Thoracic aorta (tissue), 2 donors: ENCODE results near the gene POR. TPM values are rescaled to one million over a fixed set of nuclear protein-coding genes. Genes with fewer than 3 reads are reported as not detected.

ENCODE experiments used
- ATAC-seq: fragments of 150-250 bp; one replicate; pipeline ENCODE4 v1.8.0; 2017; ENCODE audit warnings: low read depth; ENCODE audit not compliant: insufficient number of reproducible peaks, low FRiP score
- DNase-seq: peaks from one replicate; pipeline ENCODE4 v3.0.0-alpha.2; 2020; ENCODE audit warnings: low spot score
- H3K27ac ChIP-seq, 2 donors: fragments of 200-600 bp; sonication (generic); 1 replicate in 1 of 2; 2 replicates in 1 of 2; pipeline ENCODE4 v1.5.1; 2016; ENCODE audit warnings: mild to moderate bottlenecking in 2 of 2, moderate library complexity in 2 of 2
- H3K27me3 ChIP-seq: fragments of 200-600 bp; sonication (generic); replicated peaks from 2 replicates; pipeline ENCODE4 v1.6.0; 2016; ENCODE audit warnings: mild to moderate bottlenecking; ENCODE audit not compliant: insufficient read depth
- H3K36me3 ChIP-seq: fragments of 200-600 bp; sonication (generic); one replicate; pipeline ENCODE4 v1.5.1; 2016
- H3K4me1 ChIP-seq, 2 donors: fragments of 200-600 bp; sonication (generic); 1 replicate in 1 of 2; 2 replicates in 1 of 2; pipeline versions ENCODE4 v1.5.1 to v1.6.0; 2016; ENCODE audit warnings: low read depth in 2 of 2, mild to moderate bottlenecking in 1 of 2; ENCODE audit not compliant: control insufficient read depth in 1 of 2
- H3K4me3 ChIP-seq: fragments of 200-600 bp; sonication (generic); 2 replicates; pipeline ENCODE4 v1.5.1; 2016; ENCODE audit warnings: mild to moderate bottlenecking
- H3K9me3 ChIP-seq: fragments of 200-600 bp; sonication (generic); 2 replicates; pipeline ENCODE4 v1.5.1; 2016
- CTCF ChIP-seq: fragments of 200-600 bp; sonication (generic); IDR thresholded peaks from one replicate; pipeline ENCODE4 v1.5.1; 2019; ENCODE audit warnings: antibody characterized with exemption
- total RNA-seq, 2 donors: library from RNA; depleted of rRNA; stranded (reverse); fragments of >200 nt; gene quantifications; one replicate each; pipeline versions ENCODE4 v1.1.0 to v1.2.3, GENCODE V29; 2016

Gene POR
- total RNA-seq, 2 donors from 2014 or later, result 70.1 to 77.4 TPM

GRCh38 chr7:75968561-75969001, 53.6 kb downstream of the POR start:
- Histone ChIP-seq H3K4me3 (no peak overlapping the region), H3K36me3 (no peaks in the 10 kb centered on the region), H3K27me3 (no peaks in the 10 kb centered on the region), H3K9me3 (no peaks in the 10 kb centered on the region), H3K27ac (peak overlapping the region in 1 of 2 donors; percentile 17), H3K4me1 (peaks cover 27 to 56% of the 10 kb centered on the region in 2 donors)
- no peak for ATAC-seq
- DNase-seq, result no peak
- TF ChIP-seq CTCF, result no peak

DNA sequence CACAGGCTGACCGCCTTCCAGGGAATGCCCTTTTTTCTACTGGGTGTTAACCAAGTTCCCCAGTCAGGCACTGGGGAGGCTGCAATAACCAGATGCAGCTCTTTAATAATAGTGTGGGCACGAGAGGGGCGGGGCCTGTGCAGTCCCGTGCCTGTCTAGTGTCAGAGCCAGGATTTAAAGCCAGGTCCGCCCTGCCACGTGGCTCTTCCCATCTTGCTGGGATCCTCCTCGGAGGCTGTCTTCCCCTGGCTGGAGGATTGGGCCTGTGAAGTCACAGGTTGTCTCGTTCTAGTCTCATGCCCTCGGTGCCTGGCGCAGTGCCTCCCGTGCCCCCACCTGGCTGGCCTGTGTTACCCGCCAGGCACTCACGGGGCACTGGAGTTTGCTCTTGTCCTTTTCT, 54.2 kb downstream of the POR start:
- ATAC-seq (no peak), DNase-seq (no peak)
- Histone ChIP-seq H3K9me3 (no peaks in the 10 kb centered on the region), H3K27ac (peak overlapping the region in 1 of 2 donors; percentile 17), H3K4me1 (peaks cover 25 to 50% of the 10 kb centered on the region in 2 donors), H3K4me3 (no peak overlapping the region), H3K27me3 (no peaks in the 10 kb centered on the region), H3K36me3 (peaks cover 3% of the 10 kb centered on the region)
- TF ChIP-seq CTCF, result no peak

GRCh38 chr7:75969704-75970498, 54.9 kb downstream of the POR start:
- DNase-seq (no peak), ATAC-seq (no peak)
- Histone ChIP-seq H3K9me3 (no peaks in the 10 kb centered on the region), H3K4me3 (no peak overlapping the region), H3K36me3 (peaks cover 3% of the 10 kb centered on the region), H3K27ac (peak overlapping the region in 1 of 2 donors; percentile 17), H3K4me1 (peaks cover 24 to 45% of the 10 kb centered on the region in 2 donors), H3K27me3 (no peaks in the 10 kb centered on the region)
- TF ChIP-seq CTCF, result no peak

- Histone ChIP-seq H3K4me1 (peaks cover 10 to 29% of the 10 kb centered on the region in 2 donors), H3K9me3 (no peaks in the 10 kb centered on the region), H3K27ac (no peak overlapping the region), H3K4me3 (no peak overlapping the region), H3K36me3 (peaks cover 3% of the 10 kb centered on the region), H3K27me3 (no peaks in the 10 kb centered on the region)
- ATAC-seq, result no peak
- TF ChIP-seq CTCF, result no peak
- no peak for DNase-seq
Observed at GRCh38 chr7:75971309-75971960, 56.5 kb downstream of the POR start.

DNA sequence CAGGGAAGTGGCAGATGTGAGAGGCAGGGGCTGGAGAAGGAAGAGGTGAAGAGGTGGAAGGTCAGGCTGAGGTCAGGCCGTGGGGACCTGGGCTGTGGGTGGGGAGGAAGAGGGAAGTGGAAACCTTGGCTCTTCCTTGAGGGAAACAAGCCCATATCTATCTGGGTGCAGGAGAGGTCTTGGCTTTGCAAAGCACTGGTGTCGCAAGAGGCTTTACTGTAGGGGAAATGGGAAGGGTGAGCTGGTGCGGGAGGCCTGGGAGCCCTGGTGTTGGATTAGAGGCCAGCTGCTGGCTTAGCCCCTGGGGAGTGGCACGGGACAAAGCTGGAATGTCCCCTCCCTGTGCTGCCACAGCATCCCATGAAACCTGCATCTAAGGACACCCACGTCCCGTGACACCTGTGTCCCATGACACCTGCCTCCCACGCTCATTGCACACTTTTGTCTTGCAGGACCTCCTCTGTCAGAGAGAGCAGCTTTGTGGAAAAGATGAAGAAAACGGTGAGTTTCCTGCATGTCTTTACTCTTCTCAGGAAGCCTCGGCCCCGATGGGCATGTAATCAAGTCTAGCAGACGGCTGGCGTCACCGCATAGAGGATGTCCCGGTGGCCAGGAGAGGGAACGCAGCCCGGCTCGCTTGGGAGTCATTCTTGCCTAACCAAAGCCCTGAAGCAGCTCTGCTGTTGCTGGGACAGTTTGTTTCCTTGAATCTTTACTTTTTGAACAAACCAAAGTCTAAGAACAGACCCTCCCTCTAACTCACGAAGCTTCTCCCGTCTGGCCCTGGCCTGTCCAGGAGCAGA, 57.2 kb downstream of the POR start:
- Histone ChIP-seq H3K27ac (no peak overlapping the region), H3K4me1 (peaks cover 7 to 27% of the 10 kb centered on the region in 2 donors), H3K4me3 (no peak overlapping the region), H3K36me3 (peaks cover 3% of the 10 kb centered on the region), H3K27me3 (no peaks in the 10 kb centered on the region), H3K9me3 (no peaks in the 10 kb centered on the region)
- no peak for TF ChIP-seq CTCF
- DNase-seq, result no peak
- ATAC-seq, result no peak
